ENCODE data around the gene COL28A1. TPM values are rescaled to one million over a fixed set of nuclear protein-coding genes. Genes with fewer than 3 reads are reported as not detected.
A peak's percentile ranks its signal among the peaks of the same experiment; 100 is the strongest.

Gene COL28A1
- total RNA-seq, 1 experiment from 2014 or later: 0.26 TPM

- Histone ChIP-seq H3K27ac (ENCODE audit: low read length) (no peak overlapping the region), H2AFZ (ENCODE audit: low read length) (no peak overlapping the region), H3K4me2 (ENCODE audit: low read length) (no peak overlapping the region), H3K9me2 (replicated peaks; ENCODE audit: low read length) (no peaks in the 10 kb centered on the region), H4K20me1 (ENCODE audit: low read length) (no peaks in the 10 kb centered on the region), H3K27me3 (ENCODE audit: low read length) (no peaks in the 10 kb centered on the region), H3K4me1 (ENCODE audit: insufficient read depth, low read length) (peaks cover 3% of the 10 kb centered on the region; the same call in 1 of the 2 replicates), H3K4me3 (ENCODE audit: low read length) (no peak overlapping the region), H3K36me3 (ENCODE audit: low read depth, low read length) (no peaks in the 10 kb centered on the region), H3F3A (ENCODE audit: low read length, unreplicated experiment) (no peaks in the 10 kb centered on the region), H3K9me3 (ENCODE audit: low read length) (no peaks in the 10 kb centered on the region), H3K9ac (ENCODE audit: low read length) (no peak overlapping the region), H3K79me2 (ENCODE audit: low read length) (no peaks in the 10 kb centered on the region)
- intact Hi-C loops (cut with micrococcal nuclease): no loop called here
- CTCF ChIA-PET: no interaction called here
- DNase-seq (no peak), ATAC-seq (no peak)
- POLR2A ChIA-PET (ENCODE audit: unreplicated experiment): no interaction called here
- no peak for TF ChIP-seq CTCF (conservative IDR thresholded peaks at IDR 0.05; ENCODE audit: low read depth, low read length)
- TF ChIP-seq EZH2phosphoT487 (IDR thresholded peaks at IDR 0.05; ENCODE audit: borderline replicate concordance, low read length): no peak
- TF ChIP-seq EZH2 (IDR thresholded peaks at IDR 0.05; ENCODE audit: low read length, unreplicated experiment): no peak
- no TSS peak for BruUV-seq (replicated peaks)
Measured at GRCh38 chr7:7414791-7415603, 120.7 kb downstream of the COL28A1 start.

- H3K9ac ChIP-seq (ENCODE audit: low read length): no peak overlapping the region
- no peak overlapping the region for H3K27ac ChIP-seq (ENCODE audit: low read length)
- TF ChIP-seq EZH2 (IDR thresholded peaks at IDR 0.05; ENCODE audit: low read length, unreplicated experiment): no peak
- no peak for TF ChIP-seq CTCF (conservative IDR thresholded peaks at IDR 0.05; ENCODE audit: low read depth, low read length)
- no peak for TF ChIP-seq EZH2phosphoT487 (IDR thresholded peaks at IDR 0.05; ENCODE audit: borderline replicate concordance, low read length)
- DNase-seq: peak; percentile 48
- ATAC-seq: peak; percentile 91
- H3K4me3 ChIP-seq (ENCODE audit: low read length): no peak overlapping the region
- no TSS peak for BruUV-seq (replicated peaks)
- ChIA-PET CTCF (no interaction called here), POLR2A (ENCODE audit: unreplicated experiment) (no interaction called here)
- no peaks in the 10 kb centered on the region for H3K27me3 ChIP-seq (ENCODE audit: low read length)
- H2AFZ ChIP-seq (ENCODE audit: low read length): no peak overlapping the region; the same call in 1 of the 2 replicates
- H3F3A ChIP-seq (ENCODE audit: low read length, unreplicated experiment): no peaks in the 10 kb centered on the region
- no peaks in the 10 kb centered on the region for H3K36me3 ChIP-seq (ENCODE audit: low read depth, low read length)
- peak overlapping the region; percentile 9; the same call in 1 of the 2 replicates for H3K4me2 ChIP-seq (ENCODE audit: low read length)
- H3K4me1 ChIP-seq (ENCODE audit: insufficient read depth, low read length): peaks cover 16% of the 10 kb centered on the region; the same call in 1 of the 2 replicates
- intact Hi-C loops (cut with micrococcal nuclease): loop anchor here (5.0 kb wide), 1 partner anchor 226 kb away; the partner anchor contains the start of gene C1GALT1
- no peaks in the 10 kb centered on the region for H4K20me1 ChIP-seq (ENCODE audit: low read length)
- no peaks in the 10 kb centered on the region for H3K79me2 ChIP-seq (ENCODE audit: low read length)
- no peaks in the 10 kb centered on the region for H3K9me2 ChIP-seq (replicated peaks; ENCODE audit: low read length)
- no peaks in the 10 kb centered on the region for H3K9me3 ChIP-seq (ENCODE audit: low read length)
Measured at GRCh38 chr7:7408001-7408770, 127.5 kb downstream of the COL28A1 start.
